GM18868 (cell line): ENCODE results near the gene STOM.

Source experiments
- ATAC-seq: cut with Tn5 transposase; IDR thresholded peaks from one replicate; pipeline ENCODE4 v1.9.1; 2021; ENCODE audit warnings: mild to moderate bottlenecking, moderate library complexity; ENCODE audit not compliant: unreplicated experiment

The STOM gene

GRCh38 chr9:121289026-121289771, 80.9 kb downstream of the STOM start:
- ATAC-seq = no peak
